ENCODE measurements around the gene CA12.

CA12 gene

GRCh38 chr15:63276342-63277037, 105.2 kb downstream of the CA12 start:
- no peak for DNase-seq (ENCODE audit: low spot score)
- FAIRE-seq, result no peak

GRCh38 chr15:63274427-63274826, 107.2 kb downstream of the CA12 start:
- DNase-seq (ENCODE audit: low spot score), result no peak
- no peak for FAIRE-seq

Measured in RCC 7860 (cell line).